GM08714 (cell line): ENCODE measurements around the gene GP1BB.

Experiments used
- H3K4me3 ChIP-seq: fragments of 200-500 bp; sonication (Bioruptor generic); 2 replicates; pipeline ENCODE4 v1.5.1; 2014; ENCODE audit warnings: mild to moderate bottlenecking, low read length, inconsistent platforms
- ZNF274 ChIP-seq: IDR thresholded peaks from 2 replicates; pipeline ENCODE4 v1.6.1; 2012; ENCODE audit warnings: mild to moderate bottlenecking, low read depth, low read length

Gene GP1BB

GRCh38 chr22:19733755-19734154 is 10.4 kb downstream of the GP1BB start:
- H3K4me3 ChIP-seq: no peak overlapping the region
- TF ChIP-seq ZNF274: no peak

- no peak for TF ChIP-seq ZNF274
- H3K4me3 ChIP-seq: no peak overlapping the region
Measured at GRCh38 chr22:19734163-19734562, 10.8 kb downstream of the GP1BB start.

- no peak for TF ChIP-seq ZNF274
- no peak overlapping the region for H3K4me3 ChIP-seq
Measured at GRCh38 chr22:19734837-19735382, 11.6 kb downstream of the GP1BB start.

- H3K4me3 ChIP-seq: no peak overlapping the region
- no peak for TF ChIP-seq ZNF274
Measured at GRCh38 chr22:19735665-19736510, 12.5 kb downstream of the GP1BB start.

- H3K4me3 ChIP-seq: no peak overlapping the region
- TF ChIP-seq ZNF274: no peak
Measured at GRCh38 chr22:19737846-19738663, 14.7 kb downstream of the GP1BB start.

GRCh38 chr22:19738664-19739447 is 15.5 kb downstream of the GP1BB start:
- no peak for TF ChIP-seq ZNF274
- no peak overlapping the region for H3K4me3 ChIP-seq

GRCh38 chr22:19739448-19739895 is 16.1 kb downstream of the GP1BB start:
- no peak overlapping the region for H3K4me3 ChIP-seq
- no peak for TF ChIP-seq ZNF274

GRCh38 chr22:19739911-19740449 is 16.6 kb downstream of the GP1BB start:
- TF ChIP-seq ZNF274: no peak
- H3K4me3 ChIP-seq: no peak overlapping the region

- no peak overlapping the region for H3K4me3 ChIP-seq
- TF ChIP-seq ZNF274: no peak
Measured at GRCh38 chr22:19740586-19740985, 17.2 kb downstream of the GP1BB start.

- H3K4me3 ChIP-seq: no peak overlapping the region
- no peak for TF ChIP-seq ZNF274
Measured at GRCh38 chr22:19741053-19741452, 17.7 kb downstream of the GP1BB start.

GRCh38 chr22:19742160-19743066 is 19.1 kb downstream of the GP1BB start:
- no peak overlapping the region for H3K4me3 ChIP-seq
- TF ChIP-seq ZNF274: no peak

GRCh38 chr22:19743081-19743480 is 19.7 kb downstream of the GP1BB start:
- no peak for TF ChIP-seq ZNF274

GRCh38 chr22:19743651-19744050 is 20.3 kb downstream of the GP1BB start:
- TF ChIP-seq ZNF274: no peak
- no peak overlapping the region for H3K4me3 ChIP-seq

More at GRCh38 chr22:19743081-19743480, 19.7 kb downstream of the GP1BB start:
- no peak overlapping the region for H3K4me3 ChIP-seq
